ENCODE measurements around the gene EPB41L3.
"Not testable (repeated sequence)": the region's sequence is repeated elsewhere in the genome, so short reads cannot be mapped to it uniquely, and the experiment has no call there.

The EPB41L3 gene

DNA sequence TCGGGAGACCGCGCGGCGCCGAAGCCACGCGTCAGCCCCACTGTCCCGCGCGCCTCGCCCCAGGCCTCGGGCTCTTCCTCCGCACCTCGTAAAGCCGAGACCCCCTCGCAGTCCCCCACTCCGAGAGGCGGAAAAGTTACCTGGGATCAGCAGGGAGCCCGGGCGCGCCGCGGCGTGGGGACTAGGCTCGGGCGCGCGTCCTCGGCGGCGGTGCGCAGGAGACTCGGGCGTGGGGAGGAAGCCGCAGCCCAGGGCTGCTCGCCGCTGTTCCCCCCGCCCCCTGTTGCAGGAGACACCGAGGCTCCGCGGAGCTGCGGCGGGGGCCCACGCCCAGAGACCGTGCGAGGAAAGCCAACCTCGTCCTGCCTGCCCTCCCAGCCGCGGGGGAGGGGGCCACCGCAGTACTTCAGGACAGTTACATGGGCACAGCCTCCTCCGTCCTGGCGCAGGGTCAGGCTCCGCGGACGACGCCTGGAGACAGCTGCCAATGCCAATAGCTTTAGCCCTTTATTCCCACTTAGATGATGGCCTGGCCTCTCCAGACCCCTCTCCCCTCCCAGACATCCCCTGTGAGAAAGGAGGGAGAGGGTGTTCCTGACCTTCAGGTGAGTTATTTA is at the start of gene EPB41L3:
Gene EPB41L3, minus strand, starts transcription at position 225 of the 617 bp plus-strand sequence. CDS start 54,814 bp downstream, outside the sequence.
- no peak for DNase-seq (ENCODE audit: low read depth in 2 of 2)

DNA sequence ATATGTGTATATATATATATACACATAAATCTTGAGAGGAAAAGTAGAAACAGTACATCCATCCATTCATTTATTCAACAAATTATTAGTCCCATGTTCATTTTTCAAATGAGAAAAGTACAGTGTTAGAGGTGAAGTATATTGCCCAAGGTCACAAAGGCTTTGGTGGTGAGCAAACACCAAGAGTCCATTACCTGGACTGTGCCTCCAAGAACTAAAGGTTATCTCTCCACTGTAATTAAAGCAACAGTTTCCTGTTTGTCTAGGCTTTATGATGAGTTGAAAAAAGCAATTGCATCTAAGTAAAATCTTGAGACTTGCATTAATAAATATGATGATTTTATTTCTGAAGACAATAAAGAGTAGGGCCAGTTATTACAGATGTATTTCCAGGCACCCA is 44.7 kb upstream of the EPB41L3 start:
- no peak for DNase-seq (ENCODE audit: low read depth in 2 of 2)

DNA sequence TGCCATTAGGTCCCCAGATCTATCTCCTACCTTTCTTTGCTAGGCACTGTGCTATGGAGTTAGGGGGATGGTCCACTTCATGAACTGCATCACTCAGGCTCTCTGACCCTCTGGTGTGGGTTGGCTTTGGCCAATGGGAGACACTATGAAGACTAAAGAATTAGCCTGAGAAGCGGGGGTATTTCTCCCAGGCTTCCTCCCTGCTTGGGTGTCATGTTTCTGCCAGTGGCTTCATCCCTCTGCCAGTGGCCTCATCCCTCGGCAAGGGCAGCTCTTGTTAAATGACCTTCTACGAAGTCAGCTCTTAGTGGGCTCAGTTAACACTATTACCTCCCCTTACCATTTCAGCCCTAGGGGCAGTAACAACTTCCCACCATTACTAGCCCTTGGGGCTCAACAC is 41.9 kb upstream of the EPB41L3 start:
- no peak for DNase-seq (ENCODE audit: low read depth in 2 of 2)

DNA sequence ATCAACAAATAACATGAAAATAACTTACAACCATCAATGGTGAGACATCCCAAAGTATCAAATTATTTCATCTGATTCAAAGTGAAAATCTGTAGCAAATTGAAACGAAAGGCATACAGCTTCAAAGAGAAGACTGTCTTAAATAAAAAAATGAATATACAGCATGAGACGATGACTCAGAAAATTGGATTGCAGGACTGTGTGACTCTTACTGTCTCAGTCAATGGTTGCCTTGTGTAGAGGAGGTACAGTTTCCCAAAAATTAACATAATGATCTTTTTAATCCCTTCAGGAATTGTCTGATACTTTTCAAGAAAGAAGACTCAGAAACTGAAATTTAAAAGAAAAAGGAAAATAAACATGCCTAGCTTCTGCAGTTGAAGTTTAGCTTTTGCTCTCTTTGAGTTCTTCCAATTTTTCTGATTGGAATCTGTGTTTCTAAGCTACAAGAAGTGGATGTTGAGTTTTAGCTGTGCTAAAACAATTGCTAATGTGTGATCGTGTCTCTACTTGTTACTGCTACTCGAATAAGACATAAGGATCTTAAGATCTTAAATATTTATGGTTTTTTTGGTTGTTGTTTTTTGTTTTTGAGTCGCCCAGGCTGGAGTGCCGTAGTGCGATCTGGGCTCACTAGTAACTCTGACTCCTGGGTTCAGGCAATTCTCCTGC is 41.1 kb upstream of the EPB41L3 start:
- no peak for DNase-seq (ENCODE audit: low read depth in 2 of 2)

DNA sequence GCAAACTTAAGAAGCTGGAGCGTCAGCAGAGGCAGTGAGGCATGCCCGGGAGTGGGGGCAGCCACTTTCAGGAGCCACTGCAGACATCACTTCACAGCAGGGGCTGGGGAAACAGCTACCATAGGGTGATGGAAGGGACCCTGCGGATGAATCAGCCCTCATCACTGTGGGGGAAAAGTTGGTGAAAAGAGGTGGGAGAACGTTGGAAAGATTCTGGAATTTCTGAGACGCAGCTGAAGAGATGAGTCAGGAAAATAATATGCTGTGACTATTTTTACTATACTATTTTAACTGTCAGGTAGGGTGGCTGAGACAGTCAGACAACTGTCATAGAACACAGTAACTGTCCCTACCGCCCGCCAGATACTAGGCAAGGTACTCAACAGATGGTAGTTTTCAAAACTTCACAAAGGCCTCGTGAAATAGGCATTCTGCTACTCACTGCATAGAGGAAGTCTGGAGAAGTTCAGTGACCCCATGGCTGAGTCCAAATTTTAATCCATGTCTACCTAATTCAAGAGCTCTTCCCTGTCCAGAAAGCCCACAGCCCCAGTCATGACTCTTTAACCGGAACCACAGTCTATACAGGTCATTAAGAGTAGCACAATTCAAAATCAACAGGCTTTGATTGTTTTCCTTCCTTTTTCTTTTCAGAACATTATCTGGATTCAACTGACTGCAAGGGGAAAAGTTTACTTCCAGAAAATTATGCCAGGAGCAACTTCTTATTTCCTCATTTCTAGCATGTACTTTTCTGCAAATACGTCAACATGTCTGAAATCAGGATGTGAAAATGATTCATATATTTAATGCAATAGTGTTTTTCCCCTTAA is 39.3 kb upstream of the EPB41L3 start:
- DNase-seq (ENCODE audit: low read depth in 2 of 2) = no peak

DNA sequence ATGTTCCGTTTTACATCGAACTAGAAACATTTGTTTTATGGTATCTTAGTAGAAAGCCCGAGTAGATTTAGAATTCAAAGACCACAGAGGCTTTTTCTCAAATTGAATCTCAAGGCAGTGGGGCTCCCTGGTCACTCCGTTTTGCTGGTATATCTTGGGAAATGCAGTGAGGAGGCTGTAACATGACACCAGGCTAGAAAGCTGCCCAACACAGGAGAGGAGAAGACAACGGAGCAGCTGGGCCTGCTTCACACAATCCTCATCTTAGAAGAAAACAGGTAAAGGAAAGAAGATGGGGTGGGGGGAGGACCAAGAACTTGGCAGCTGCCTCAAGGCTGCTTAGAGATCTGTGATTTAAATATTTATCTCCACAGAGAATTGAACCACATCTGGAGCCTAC is 38.3 kb upstream of the EPB41L3 start:
- no peak for DNase-seq (ENCODE audit: low read depth in 2 of 2)

DNA sequence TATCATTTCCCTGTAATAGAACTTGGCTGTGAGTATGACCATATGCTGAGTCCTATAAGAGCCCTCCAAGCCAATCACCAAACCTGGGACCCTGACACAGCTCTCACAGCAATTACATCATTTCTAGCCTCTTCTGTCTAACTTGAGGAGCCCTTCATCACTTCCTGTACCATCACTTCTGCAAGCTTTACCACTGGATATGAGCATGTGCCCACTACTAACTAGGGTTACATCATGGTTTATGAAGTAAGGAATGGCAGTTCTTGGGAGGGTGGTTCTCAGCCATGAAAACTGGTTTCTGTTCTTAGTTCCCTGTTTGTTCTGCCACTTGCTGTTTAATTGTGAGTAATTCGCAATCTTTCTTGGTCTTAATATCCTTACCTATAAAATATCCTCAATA is 31.0 kb upstream of the EPB41L3 start:
- DNase-seq (ENCODE audit: low read depth in 2 of 2) = no peak

DNA sequence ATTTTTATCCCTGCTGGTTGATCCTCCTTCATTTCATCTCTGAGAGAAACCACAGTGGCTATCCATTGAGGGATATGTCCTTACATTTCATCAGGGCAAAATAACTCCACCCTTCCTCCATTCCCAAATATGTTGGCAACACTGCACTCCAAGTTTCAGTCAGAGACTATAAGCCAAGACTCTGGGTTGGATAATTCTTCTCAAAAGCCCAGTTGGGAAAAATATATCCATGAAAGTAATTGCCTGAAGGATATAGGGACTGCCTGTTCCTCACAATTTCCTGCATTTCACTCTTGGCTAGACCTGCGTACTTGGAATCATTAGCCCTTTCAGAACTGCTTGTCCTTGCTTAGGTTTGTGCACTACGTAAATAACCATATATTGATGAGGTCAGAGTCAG is 27.9 kb upstream of the EPB41L3 start:
- no peak for DNase-seq (ENCODE audit: low read depth in 2 of 2)

DNA sequence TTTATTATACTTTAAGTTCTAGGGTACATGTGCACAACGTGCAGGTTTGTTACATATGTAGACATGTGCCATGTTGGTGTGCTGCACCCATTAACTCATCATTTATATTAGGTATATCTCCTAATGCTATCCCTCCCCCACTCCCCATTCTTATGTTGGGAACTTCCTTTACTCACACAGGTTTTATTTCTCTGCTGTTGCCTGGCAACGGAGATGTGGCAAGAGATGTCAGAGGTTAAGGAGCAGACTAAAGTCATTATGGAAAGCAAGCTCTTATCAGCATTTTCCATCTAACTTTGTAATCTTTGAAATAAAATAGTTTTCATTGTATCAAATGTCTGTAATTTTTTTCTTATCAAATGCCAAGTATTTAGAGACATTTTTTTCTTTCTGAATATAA is 26.8 kb upstream of the EPB41L3 start:
- not testable (repeated sequence) for DNase-seq (ENCODE audit: low read depth in 2 of 2)

DNA sequence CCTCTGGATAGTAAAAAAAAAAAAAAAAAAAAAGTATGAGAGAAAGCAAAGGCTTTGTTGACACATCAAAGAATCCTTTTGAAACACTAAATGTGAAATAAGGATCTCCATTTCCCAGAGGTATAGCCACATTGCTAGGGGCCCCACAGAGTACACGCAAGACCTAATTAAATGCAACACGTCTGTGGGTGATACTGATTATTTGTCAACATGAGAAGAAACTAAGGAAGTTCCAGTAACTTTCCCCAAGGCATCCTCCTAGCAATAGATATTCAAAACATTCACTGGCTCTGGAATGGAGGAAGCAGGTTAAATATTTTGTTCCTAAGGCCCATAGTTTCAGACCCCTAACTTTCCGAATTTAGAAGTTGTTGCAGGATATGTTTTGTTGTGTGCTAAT is 24.6 kb upstream of the EPB41L3 start:
- no peak for DNase-seq (ENCODE audit: low read depth in 2 of 2)

DNA sequence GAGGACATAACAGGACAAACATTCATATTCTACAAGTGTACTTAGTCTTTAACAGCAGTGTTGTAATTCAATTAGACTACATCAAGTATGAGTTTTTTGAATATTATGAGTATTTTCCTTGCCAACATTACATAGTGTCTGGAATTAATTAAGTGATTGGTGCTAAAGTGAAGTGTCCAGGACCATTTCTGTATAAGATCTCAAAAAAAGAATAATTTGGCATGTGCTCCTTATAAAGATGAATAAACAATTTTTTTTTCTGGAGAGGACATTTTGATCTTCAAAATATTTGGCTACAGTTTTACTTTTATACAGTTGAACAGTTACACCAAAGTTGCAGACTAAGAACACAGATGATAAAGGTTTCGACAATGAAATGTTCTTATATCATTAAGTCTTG is 15.1 kb upstream of the EPB41L3 start:
- DNase-seq (ENCODE audit: low read depth in 2 of 2) = no peak

DNA sequence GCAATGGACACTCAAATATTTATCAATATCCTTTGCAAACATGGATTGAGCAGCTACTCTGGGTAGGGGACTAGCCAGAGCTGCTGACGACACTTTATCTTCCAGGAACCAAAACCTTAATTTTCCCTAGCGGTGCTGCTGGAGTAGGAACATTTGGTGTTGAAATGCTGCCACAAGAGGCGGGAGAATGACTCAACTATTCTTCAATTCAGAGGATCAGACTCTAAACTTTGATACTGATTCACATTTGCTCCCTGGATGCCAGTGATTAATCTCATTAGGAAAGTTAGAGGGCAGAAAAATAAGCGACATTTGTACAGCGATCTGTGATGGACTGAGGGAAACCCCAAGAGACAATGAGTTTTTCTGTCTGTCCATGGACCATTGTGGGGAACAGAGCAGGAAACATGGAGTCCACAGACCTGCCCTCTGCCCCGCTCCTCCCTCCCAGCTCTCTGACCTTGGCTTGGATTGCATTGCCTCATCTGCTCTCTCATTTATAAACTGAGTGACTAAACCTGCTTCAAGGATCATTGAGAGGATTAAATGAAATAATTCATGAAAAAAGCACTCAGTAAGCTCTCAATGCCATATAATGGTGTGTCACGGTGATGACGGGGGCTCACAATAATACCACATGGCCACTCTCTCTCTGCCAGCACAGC is 12.6 kb upstream of the EPB41L3 start:
- no peak for DNase-seq (ENCODE audit: low read depth in 2 of 2)

DNA sequence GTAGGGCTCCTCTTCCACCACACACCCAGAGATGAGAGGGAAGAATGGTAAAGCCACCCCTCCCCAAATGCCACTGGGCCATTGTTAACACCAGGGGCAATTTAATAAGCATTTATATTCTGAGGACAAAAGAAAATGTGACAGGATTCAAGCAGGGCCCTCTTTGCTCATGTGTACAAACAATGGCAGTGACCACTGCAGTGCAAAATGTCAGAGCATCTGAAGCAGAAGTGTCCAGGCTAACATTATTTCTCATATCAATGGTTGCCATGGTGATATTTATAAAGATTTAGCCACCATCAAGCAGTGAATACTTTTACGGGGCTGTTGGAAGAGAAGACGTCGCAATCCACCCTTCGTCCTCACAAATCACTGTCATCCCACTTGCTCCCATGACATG is 10.8 kb upstream of the EPB41L3 start:
- DNase-seq (ENCODE audit: low read depth in 2 of 2) = no peak

DNA sequence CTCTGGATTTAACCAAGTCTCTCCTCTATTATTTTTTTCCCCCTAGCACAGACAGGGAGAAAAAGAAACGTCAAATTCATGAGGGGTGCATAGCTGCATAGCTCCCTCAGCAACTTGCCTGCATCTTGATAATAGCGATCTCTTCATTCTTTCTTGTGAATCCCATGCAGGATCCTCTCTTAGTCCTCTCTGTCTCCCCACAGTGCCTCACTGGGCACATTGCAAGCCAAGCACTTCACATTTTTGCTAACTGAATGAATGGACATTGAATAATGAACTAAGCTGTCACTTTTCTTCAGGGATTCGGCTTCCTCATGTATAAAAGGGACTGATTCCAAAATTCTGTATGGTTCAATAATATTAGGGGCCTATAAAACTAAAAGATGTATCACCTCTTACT is 2.9 kb upstream of the EPB41L3 start:
- DNase-seq (ENCODE audit: low read depth in 2 of 2) = no peak

DNA sequence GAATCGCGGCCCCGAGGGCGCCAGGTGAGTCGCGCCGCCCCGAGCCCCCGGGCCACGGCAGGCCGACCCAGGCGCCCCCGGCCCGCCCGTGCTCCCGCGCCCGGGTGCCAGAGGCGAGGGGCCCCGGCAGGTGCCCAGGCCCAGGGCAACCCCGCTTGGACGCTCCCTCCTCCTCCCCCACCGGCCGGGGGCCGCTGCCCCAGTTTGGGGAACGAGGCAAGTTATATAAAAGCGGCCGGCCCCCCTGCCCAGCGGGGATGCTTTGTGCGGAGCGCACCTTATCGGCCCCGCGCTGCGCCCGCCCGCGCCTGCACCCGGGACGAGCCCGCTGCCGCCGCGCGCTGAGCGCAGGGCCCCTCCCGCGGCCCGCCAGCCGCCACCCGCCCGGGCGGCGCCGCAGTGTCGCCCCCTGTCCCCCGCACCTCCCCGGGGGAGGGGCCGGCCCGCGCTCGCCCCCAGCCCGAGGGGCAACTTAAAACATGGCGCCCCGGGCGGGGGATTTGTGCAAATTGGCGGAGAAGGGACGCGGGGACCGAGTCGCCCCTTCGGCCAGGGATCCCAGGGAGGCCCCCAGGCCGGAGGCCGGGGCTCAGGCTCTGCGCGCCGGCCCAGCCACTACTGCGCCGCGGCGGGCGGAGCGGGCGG is 639 bp downstream of the EPB41L3 start:
- no peak for DNase-seq (ENCODE audit: low read depth in 2 of 2)

DNA sequence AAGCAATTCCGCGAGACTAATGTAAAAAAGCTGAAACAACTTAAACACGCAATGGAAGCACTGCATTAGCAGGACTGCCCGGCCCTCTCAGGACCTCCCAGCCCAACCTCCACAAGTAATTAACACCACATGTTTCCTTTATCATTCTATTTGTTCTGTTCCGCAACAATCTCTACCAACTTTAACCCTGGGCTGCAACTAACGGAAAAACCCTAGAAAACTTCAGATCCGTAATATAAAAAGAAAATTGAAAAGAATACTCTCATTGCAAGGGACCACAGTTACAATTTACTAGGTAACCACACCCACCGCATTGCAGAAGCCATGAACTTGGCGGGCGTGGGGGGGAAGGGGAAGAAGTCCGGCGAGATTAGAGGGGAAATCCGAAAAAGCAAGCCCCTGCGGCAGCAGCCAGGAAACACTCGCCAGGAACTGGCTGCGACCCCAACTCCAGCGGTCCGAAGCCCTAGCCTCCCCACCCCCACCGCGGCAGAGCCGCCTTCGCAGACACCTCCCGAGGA is 1.2 kb downstream of the EPB41L3 start:
- no peak for DNase-seq (ENCODE audit: low read depth in 2 of 2)

DNA sequence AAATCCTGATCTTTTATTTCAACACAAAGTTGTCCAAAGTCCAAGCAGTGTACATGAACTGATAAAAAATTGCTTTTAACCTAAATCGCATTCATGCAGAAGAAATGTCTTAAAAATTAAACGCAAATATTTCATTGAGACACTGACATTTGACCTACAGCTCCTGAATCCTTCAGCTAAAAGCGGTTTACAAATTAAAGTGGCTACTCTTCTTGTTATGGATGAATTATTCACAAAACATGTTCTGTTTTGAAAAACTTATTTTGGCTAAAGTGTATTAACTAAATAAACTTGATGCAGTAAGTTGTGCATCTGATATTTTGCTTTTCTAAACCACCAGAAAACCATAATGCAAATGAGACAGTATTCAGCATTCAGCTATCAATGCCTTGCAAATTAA is 2.2 kb downstream of the EPB41L3 start:
- no peak for DNase-seq (ENCODE audit: low read depth in 2 of 2)

DNA sequence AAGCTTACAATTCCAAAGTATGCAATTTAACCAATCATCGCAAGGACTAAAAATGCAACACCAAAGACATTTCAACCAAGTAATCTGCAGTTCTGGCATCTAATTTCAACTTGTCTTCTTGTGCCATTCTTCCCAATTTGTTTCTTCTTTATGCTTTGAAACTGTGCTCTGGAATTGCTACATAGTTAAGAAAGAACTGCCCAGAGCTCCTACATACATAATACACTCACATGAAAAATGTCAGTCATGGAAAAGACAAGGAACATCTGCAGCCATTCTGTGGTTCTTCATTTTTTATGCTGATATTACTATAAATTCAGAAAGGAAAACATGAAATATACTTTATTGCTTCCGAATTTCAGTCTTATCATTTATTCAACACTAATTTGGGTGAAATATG is 4.4 kb downstream of the EPB41L3 start:
- DNase-seq (ENCODE audit: low read depth in 2 of 2) = no peak

DNA sequence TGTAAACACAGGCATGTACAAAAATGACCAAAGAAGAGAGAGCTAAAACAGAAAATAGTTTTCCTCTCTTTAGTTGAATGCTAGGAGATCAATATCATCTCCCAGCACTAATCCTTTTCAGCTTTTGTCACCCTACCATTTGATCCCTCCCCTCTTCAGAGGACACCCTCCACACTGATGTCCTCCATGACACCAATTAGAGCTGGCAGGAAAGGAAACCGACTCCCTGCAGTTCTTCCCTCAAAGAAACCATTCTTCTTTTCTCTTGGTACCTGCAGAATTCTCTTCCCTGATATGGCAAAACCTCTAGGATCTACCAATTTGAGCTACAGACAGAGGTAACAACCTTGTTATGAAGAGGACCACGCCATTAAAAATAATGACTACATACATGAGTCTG is 5.3 kb downstream of the EPB41L3 start:
- no peak for DNase-seq (ENCODE audit: low read depth in 2 of 2)

DNA sequence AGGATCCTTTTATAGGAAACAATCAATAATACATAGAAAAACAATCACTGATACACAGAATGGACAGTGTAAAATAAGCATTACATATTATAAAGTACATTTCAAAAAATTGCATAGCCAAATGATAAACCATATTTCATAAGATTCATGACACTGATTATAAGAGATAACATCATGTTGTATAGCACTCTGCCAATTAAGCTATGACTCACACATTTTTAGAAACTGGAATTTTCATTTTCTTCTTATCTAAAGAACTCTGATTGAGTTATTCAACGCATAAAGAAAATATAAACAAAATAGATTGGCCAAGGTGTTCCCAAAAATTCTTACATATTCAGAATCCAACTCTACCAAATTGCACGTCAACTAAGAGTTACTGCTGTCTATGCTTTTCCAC is 5.9 kb downstream of the EPB41L3 start:
- DNase-seq (ENCODE audit: low read depth in 2 of 2) = no peak

DNA sequence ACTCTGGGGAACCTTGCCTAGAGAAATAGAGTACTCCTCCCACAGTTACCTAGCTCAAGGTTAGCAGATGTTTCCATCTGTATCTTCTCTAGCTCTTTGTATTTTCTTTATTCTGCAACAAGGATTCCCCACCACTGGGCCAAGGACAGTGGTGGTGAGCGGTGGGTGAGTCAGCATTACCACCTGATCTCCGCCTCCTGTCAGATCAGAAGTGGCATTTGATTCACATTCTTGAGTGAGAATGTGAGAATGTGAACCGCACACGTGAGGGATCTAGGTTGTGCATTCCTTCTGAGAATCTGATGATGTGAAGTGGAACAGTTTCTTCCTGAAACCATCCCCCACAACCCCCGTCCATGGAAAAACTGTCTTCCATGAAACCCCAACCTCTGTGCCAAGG is 9.0 kb downstream of the EPB41L3 start:
- no peak for DNase-seq (ENCODE audit: low read depth in 2 of 2)

DNA sequence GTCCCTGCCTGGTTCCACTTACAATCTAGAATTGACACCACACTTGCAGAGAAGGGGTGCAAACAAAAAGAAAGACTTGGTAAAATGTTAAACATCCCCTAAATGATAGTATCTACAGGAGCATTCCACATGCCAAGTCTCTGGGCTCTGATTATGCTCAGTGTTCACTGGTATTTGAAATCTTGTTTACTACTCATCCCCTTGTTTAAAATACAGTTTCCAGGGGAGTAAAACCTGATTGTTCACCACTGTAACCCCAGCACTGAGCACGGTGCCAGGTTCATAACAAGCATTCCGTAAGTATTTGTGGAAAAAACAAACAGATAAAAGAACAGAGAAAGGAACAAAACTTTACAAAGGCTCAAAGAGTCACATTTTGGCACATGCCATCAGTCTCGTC is 11.7 kb downstream of the EPB41L3 start:
- DNase-seq (ENCODE audit: low read depth in 2 of 2) = no peak
